Measurements from ENCODE around the gene PROM1.

The PROM1 gene

GRCh38 chr4:16109256-16109655, 25.4 kb upstream of the PROM1 start:
- DNase-seq = no peak

GRCh38 chr4:16106956-16107355, 23.1 kb upstream of the PROM1 start:
- no peak for DNase-seq

GRCh38 chr4:16104520-16104919, 20.7 kb upstream of the PROM1 start:
- no peak for DNase-seq

- no peak for DNase-seq
Observed at GRCh38 chr4:16102356-16102755, 18.5 kb upstream of the PROM1 start.

GRCh38 chr4:16100833-16101232, 17.0 kb upstream of the PROM1 start:
- no peak for DNase-seq

- DNase-seq = no peak
Observed at GRCh38 chr4:16092682-16093319, 9.0 kb upstream of the PROM1 start.

- DNase-seq = no peak
Observed at GRCh38 chr4:16090096-16090705, 6.4 kb upstream of the PROM1 start.

GRCh38 chr4:16089156-16089555, 5.3 kb upstream of the PROM1 start:
- DNase-seq = no peak

GRCh38 chr4:16088601-16089000, 4.8 kb upstream of the PROM1 start:
- DNase-seq = no peak

- no peak for DNase-seq
Observed at GRCh38 chr4:16085822-16086221, 2.0 kb upstream of the PROM1 start.

GRCh38 chr4:16082426-16083240, 1.2 kb downstream of the PROM1 start:
- no peak for DNase-seq

- no peak for DNase-seq
Observed at GRCh38 chr4:16082041-16082425, 1.8 kb downstream of the PROM1 start.

GRCh38 chr4:16079046-16079445, 4.8 kb downstream of the PROM1 start:
- DNase-seq = no peak

GRCh38 chr4:16078195-16078760, 5.5 kb downstream of the PROM1 start:
- no peak for DNase-seq

- DNase-seq = no peak
Observed at GRCh38 chr4:16077786-16078185, 6.0 kb downstream of the PROM1 start.

GRCh38 chr4:16075975-16076757, 7.7 kb downstream of the PROM1 start:
- no peak for DNase-seq

- no peak for DNase-seq
Observed at GRCh38 chr4:16075061-16075460, 8.8 kb downstream of the PROM1 start.

- no peak for DNase-seq
Observed at GRCh38 chr4:16072168-16072567, 11.7 kb downstream of the PROM1 start.

GRCh38 chr4:16070203-16070602, 13.6 kb downstream of the PROM1 start:
- no peak for DNase-seq

- DNase-seq = no peak
Observed at GRCh38 chr4:16067515-16067914, 16.3 kb downstream of the PROM1 start.

- no peak for DNase-seq
Observed at GRCh38 chr4:16066586-16067128, 17.2 kb downstream of the PROM1 start.

- no peak for DNase-seq
Observed at GRCh38 chr4:16065066-16065465, 18.8 kb downstream of the PROM1 start.

GRCh38 chr4:16062601-16063000, 21.2 kb downstream of the PROM1 start:
- no peak for DNase-seq
